ENCODE measurements around the gene PAX5. TPM values are rescaled to one million over a fixed set of nuclear protein-coding genes. Genes with fewer than 3 reads are reported as not detected.

The PAX5 gene
- total RNA-seq, 1 donor from 2014 or later, result 0.12 TPM

GRCh38 chr9:36961561-36962325 lies 72.3 kb downstream of the PAX5 start:
- DNase-seq (ENCODE audit: low spot score), result no peak

GRCh38 chr9:36961051-36961450 lies 73.0 kb downstream of the PAX5 start:
- DNase-seq (ENCODE audit: low spot score), result no peak

- no peak for DNase-seq (ENCODE audit: low spot score)
These were observed 73.5 kb downstream of the PAX5 start for GRCh38 chr9:36960575-36960955.

- DNase-seq (ENCODE audit: low spot score), result no peak
These were observed 74.1 kb downstream of the PAX5 start for GRCh38 chr9:36959681-36960574.

- DNase-seq (ENCODE audit: low spot score), result no peak
These were observed 77.2 kb downstream of the PAX5 start for GRCh38 chr9:36956908-36957307.

GRCh38 chr9:36950389-36950788 lies 83.7 kb downstream of the PAX5 start:
- no peak for DNase-seq (ENCODE audit: low spot score)

- no peak for DNase-seq (ENCODE audit: low spot score)
These were observed 84.6 kb downstream of the PAX5 start for GRCh38 chr9:36949466-36949865.

- DNase-seq (ENCODE audit: low spot score), result no peak
These were observed 86.0 kb downstream of the PAX5 start for GRCh38 chr9:36948051-36948450.

GRCh38 chr9:36946653-36947052 lies 87.4 kb downstream of the PAX5 start:
- DNase-seq (ENCODE audit: low spot score), result no peak

- no peak for DNase-seq (ENCODE audit: low spot score)
These were observed 88.1 kb downstream of the PAX5 start for GRCh38 chr9:36945999-36946398.

GRCh38 chr9:36942891-36943290 lies 91.2 kb downstream of the PAX5 start:
- DNase-seq (ENCODE audit: low spot score), result no peak

- no peak for DNase-seq (ENCODE audit: low spot score)
These were observed 92.6 kb downstream of the PAX5 start for GRCh38 chr9:36941441-36941840.

- no peak for DNase-seq (ENCODE audit: low spot score)
These were observed 93.2 kb downstream of the PAX5 start for GRCh38 chr9:36940881-36941280.

GRCh38 chr9:36940500-36940853 lies 93.6 kb downstream of the PAX5 start:
- DNase-seq (ENCODE audit: low spot score), result no peak

GRCh38 chr9:36939655-36940499 lies 94.2 kb downstream of the PAX5 start:
- no peak for DNase-seq (ENCODE audit: low spot score)

GRCh38 chr9:36939214-36939613 lies 94.9 kb downstream of the PAX5 start:
- no peak for DNase-seq (ENCODE audit: low spot score)

- DNase-seq (ENCODE audit: low spot score), result no peak
These were observed 95.5 kb downstream of the PAX5 start for GRCh38 chr9:36938617-36939016.

GRCh38 chr9:36937951-36938350 lies 96.1 kb downstream of the PAX5 start:
- DNase-seq (ENCODE audit: low spot score), result no peak

- DNase-seq (ENCODE audit: low spot score), result no peak
These were observed 96.7 kb downstream of the PAX5 start for GRCh38 chr9:36937346-36937745.

GRCh38 chr9:36936498-36936831 lies 97.6 kb downstream of the PAX5 start:
- DNase-seq (ENCODE audit: low spot score), result no peak

GRCh38 chr9:36935768-36936497 lies 98.1 kb downstream of the PAX5 start:
- no peak for DNase-seq (ENCODE audit: low spot score)

GRCh38 chr9:36935332-36935731 lies 98.7 kb downstream of the PAX5 start:
- no peak for DNase-seq (ENCODE audit: low spot score)
